GM12878 (cell line): ENCODE results near the gene DIAPH1. TPM values are rescaled to one million over a fixed set of nuclear protein-coding genes. Genes with fewer than 3 reads are reported as not detected.
A peak's percentile ranks its signal among the peaks of the same experiment; 100 is the strongest.

Experiments
- POLR2A ChIP-seq: IDR thresholded peaks from 2 replicates; pipeline ENCODE4 v1.6.1; 2011; ENCODE audit warnings: low read depth, mild to moderate bottlenecking, low read length
- TCF12 ChIP-seq: IDR thresholded peaks from 2 replicates; pipeline ENCODE4 v1.6.1; 2011; ENCODE audit warnings: low read depth, mild to moderate bottlenecking, low read length
- YY1 ChIP-seq: IDR thresholded peaks from 2 replicates; pipeline ENCODE4 v1.6.1; 2011; ENCODE audit warnings: low read depth, mild to moderate bottlenecking, low read length
- polyA plus RNA-seq, 11 experiments: library from polyadenylated mRNA; depleted of rRNA in 4 of 11; unstranded in 6 of 11; stranded (reverse) in 5 of 11; fragments of >200 nt; fragmentation: Nextera tagmentation in 4 of 11; fragmentation: Illumina TruSeq in 1 of 11; extraction: Ambion mirVana in 4 of 11; extraction: Trizol in 1 of 11; gene quantifications; 1 replicate in 1 of 11; 2 replicates in 10 of 11; pipeline versions ENCODE4 v1.2.1 to v1.2.3, GENCODE V29; 2011 to 2016; ENCODE audit warnings: inconsistent platforms in 2 of 11, missing spikeins in 2 of 11, low read depth in 1 of 11
- total RNA-seq, 4 experiments: library from RNA; depleted of rRNA in 3 of 4; stranded (reverse); fragments of >200 nt in 3 of 4; fragmentation: Illumina TruSeq in 1 of 4; extraction: Trizol in 1 of 4; gene quantifications; 2 replicates each; pipeline versions ENCODE4 v1.2.1 to v1.2.3, GENCODE V29; 2013 to 2021
- TF ChIP-seq, protein P1 (sequence below), 3 experiments: IDR thresholded peaks in 2 of 3; conservative IDR thresholded peaks in 1 of 3; 2 replicates each; pipeline ENCODE4 v1.5.1; 2011; ENCODE audit warnings: low read depth in 3 of 3, low read length in 3 of 3, mild to moderate bottlenecking in 3 of 3, control low read depth in 2 of 3, moderate library complexity in 2 of 3, inconsistent platforms in 1 of 3, mixed read lengths in 1 of 3; ENCODE audit not compliant: control insufficient read depth in 2 of 3, insufficient read depth in 1 of 3; ENCODE audit errors: extremely low read depth in 1 of 3
- TF ChIP-seq, protein P2 (sequence below): fragments of 450-650 bp; IDR thresholded peaks from 2 replicates; pipeline ENCODE4 v1.6.1; 2018; ENCODE audit warnings: borderline replicate concordance, mild to moderate bottlenecking; ENCODE audit not compliant: partially characterized antibody
- TF ChIP-seq, protein P3 (sequence below): fragments of 150-350 bp; IDR thresholded peaks from 2 replicates; pipeline ENCODE4 v1.6.1; 2014; ENCODE audit warnings: mild to moderate bottlenecking, low read depth, low read length
- TF ChIP-seq, protein P4 (sequence below): IDR thresholded peaks from 2 replicates; pipeline ENCODE4 v1.6.1; 2012; ENCODE audit warnings: low read length, inconsistent platforms
- TF ChIP-seq, protein P5 (sequence below): fragments of 450-650 bp; IDR thresholded peaks from 2 replicates; pipeline ENCODE4 v1.6.1; 2017; ENCODE audit warnings: mild to moderate bottlenecking
- TF ChIP-seq, protein P6 (sequence below): fragments of 450-650 bp; IDR thresholded peaks from 2 replicates; pipeline ENCODE4 v1.6.1; 2018; ENCODE audit warnings: mild to moderate bottlenecking, low read depth, moderate library complexity; ENCODE audit not compliant: partially characterized antibody
- TF ChIP-seq, protein P7 (sequence below): fragments of 450-650 bp; IDR thresholded peaks from 2 replicates; pipeline ENCODE4 v1.6.1; 2016; ENCODE audit warnings: mild to moderate bottlenecking

Gene DIAPH1
- total and polyA plus RNA-seq, 10 of the 15 experiments (the other 5 are each of a cell fraction or from before 2014, with no cell fraction given): 37.8 to 168 (median 59.0) TPM

DNA sequence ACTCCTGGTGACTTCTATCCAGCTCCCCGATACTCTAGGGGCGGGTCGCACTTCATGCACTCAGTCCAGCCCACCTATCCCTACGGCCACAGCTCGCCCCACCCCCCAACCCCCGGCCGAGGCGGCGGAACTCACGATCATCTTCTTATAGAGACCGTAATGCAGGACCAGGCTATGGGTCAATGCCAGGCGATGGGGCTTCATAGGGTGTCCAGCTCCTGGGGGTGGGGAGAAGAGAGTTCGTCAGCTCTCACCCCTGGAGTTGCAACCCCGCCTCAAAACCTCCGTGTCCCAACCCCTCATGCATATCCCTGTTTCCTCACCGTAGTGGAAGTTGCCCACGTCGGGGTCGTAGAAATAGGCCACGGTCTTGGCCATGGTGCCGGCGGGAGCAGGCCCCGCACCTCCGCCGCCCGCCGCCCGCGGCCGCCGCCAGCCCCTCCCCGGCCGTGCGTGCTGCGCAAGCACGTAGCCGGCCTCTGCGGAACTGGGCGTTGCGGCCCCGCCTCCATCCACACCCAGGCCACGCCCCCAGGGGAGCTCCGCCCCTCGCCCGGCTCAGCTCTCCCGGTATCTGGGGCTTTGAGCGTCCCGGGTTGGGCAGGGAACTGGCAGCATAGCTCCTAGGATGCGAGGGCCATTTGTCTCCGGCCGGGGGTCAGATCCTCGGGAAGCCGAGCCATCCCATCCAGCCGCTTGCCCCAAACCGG, 17.8 kb upstream of the DIAPH1 start, which contains the start of the genes HDAC3 and RELL2 (continued):
- TF ChIP-seq, protein P1, sequence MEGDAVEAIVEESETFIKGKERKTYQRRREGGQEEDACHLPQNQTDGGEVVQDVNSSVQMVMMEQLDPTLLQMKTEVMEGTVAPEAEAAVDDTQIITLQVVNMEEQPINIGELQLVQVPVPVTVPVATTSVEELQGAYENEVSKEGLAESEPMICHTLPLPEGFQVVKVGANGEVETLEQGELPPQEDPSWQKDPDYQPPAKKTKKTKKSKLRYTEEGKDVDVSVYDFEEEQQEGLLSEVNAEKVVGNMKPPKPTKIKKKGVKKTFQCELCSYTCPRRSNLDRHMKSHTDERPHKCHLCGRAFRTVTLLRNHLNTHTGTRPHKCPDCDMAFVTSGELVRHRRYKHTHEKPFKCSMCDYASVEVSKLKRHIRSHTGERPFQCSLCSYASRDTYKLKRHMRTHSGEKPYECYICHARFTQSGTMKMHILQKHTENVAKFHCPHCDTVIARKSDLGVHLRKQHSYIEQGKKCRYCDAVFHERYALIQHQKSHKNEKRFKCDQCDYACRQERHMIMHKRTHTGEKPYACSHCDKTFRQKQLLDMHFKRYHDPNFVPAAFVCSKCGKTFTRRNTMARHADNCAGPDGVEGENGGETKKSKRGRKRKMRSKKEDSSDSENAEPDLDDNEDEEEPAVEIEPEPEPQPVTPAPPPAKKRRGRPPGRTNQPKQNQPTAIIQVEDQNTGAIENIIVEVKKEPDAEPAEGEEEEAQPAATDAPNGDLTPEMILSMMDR (IDR thresholded peaks at IDR 0.05 in 2 of 3, conservative IDR thresholded peaks at IDR 0.05 in 1 of 3; ENCODE audit: control insufficient read depth in 2 of 3, extremely low read depth in 1 of 3, insufficient read depth in 1 of 3, low read depth in 3 of 3, low read length in 3 of 3): no peak
- TF ChIP-seq, protein P2, sequence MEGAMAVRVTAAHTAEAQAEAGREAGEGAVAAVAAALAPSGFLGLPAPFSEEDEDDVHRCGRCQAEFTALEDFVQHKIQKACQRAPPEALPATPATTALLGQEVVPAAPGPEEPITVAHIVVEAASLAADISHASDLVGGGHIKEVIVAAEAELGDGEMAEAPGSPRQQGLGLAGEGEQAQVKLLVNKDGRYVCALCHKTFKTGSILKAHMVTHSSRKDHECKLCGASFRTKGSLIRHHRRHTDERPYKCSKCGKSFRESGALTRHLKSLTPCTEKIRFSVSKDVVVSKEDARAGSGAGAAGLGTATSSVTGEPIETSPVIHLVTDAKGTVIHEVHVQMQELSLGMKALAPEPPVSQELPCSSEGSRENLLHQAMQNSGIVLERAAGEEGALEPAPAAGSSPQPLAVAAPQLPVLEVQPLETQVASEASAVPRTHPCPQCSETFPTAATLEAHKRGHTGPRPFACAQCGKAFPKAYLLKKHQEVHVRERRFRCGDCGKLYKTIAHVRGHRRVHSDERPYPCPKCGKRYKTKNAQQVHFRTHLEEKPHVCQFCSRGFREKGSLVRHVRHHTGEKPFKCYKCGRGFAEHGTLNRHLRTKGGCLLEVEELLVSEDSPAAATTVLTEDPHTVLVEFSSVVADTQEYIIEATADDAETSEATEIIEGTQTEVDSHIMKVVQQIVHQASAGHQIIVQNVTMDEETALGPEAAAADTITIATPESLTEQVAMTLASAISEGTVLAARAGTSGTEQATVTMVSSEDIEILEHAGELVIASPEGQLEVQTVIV: no peak
- TF ChIP-seq, protein P3, sequence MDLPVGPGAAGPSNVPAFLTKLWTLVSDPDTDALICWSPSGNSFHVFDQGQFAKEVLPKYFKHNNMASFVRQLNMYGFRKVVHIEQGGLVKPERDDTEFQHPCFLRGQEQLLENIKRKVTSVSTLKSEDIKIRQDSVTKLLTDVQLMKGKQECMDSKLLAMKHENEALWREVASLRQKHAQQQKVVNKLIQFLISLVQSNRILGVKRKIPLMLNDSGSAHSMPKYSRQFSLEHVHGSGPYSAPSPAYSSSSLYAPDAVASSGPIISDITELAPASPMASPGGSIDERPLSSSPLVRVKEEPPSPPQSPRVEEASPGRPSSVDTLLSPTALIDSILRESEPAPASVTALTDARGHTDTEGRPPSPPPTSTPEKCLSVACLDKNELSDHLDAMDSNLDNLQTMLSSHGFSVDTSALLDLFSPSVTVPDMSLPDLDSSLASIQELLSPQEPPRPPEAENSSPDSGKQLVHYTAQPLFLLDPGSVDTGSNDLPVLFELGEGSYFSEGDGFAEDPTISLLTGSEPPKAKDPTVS: no peak
- TF ChIP-seq YY1: no peak
- TF ChIP-seq, protein P4, sequence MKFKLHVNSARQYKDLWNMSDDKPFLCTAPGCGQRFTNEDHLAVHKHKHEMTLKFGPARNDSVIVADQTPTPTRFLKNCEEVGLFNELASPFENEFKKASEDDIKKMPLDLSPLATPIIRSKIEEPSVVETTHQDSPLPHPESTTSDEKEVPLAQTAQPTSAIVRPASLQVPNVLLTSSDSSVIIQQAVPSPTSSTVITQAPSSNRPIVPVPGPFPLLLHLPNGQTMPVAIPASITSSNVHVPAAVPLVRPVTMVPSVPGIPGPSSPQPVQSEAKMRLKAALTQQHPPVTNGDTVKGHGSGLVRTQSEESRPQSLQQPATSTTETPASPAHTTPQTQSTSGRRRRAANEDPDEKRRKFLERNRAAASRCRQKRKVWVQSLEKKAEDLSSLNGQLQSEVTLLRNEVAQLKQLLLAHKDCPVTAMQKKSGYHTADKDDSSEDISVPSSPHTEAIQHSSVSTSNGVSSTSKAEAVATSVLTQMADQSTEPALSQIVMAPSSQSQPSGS: no peak
- peak; percentile 72 for TF ChIP-seq POLR2A
- TF ChIP-seq, protein P5, sequence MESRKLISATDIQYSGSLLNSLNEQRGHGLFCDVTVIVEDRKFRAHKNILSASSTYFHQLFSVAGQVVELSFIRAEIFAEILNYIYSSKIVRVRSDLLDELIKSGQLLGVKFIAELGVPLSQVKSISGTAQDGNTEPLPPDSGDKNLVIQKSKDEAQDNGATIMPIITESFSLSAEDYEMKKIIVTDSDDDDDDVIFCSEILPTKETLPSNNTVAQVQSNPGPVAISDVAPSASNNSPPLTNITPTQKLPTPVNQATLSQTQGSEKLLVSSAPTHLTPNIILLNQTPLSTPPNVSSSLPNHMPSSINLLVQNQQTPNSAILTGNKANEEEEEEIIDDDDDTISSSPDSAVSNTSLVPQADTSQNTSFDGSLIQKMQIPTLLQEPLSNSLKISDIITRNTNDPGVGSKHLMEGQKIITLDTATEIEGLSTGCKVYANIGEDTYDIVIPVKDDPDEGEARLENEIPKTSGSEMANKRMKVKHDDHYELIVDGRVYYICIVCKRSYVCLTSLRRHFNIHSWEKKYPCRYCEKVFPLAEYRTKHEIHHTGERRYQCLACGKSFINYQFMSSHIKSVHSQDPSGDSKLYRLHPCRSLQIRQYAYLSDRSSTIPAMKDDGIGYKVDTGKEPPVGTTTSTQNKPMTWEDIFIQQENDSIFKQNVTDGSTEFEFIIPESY: no peak
- no peak for TF ChIP-seq TCF12
- TF ChIP-seq, protein P6, sequence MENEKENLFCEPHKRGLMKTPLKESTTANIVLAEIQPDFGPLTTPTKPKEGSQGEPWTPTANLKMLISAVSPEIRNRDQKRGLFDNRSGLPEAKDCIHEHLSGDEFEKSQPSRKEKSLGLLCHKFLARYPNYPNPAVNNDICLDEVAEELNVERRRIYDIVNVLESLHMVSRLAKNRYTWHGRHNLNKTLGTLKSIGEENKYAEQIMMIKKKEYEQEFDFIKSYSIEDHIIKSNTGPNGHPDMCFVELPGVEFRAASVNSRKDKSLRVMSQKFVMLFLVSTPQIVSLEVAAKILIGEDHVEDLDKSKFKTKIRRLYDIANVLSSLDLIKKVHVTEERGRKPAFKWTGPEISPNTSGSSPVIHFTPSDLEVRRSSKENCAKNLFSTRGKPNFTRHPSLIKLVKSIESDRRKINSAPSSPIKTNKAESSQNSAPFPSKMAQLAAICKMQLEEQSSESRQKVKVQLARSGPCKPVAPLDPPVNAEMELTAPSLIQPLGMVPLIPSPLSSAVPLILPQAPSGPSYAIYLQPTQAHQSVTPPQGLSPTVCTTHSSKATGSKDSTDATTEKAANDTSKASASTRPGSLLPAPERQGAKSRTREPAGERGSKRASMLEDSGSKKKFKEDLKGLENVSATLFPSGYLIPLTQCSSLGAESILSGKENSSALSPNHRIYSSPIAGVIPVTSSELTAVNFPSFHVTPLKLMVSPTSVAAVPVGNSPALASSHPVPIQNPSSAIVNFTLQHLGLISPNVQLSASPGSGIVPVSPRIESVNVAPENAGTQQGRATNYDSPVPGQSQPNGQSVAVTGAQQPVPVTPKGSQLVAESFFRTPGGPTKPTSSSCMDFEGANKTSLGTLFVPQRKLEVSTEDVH: no peak
- TF ChIP-seq, protein P7, sequence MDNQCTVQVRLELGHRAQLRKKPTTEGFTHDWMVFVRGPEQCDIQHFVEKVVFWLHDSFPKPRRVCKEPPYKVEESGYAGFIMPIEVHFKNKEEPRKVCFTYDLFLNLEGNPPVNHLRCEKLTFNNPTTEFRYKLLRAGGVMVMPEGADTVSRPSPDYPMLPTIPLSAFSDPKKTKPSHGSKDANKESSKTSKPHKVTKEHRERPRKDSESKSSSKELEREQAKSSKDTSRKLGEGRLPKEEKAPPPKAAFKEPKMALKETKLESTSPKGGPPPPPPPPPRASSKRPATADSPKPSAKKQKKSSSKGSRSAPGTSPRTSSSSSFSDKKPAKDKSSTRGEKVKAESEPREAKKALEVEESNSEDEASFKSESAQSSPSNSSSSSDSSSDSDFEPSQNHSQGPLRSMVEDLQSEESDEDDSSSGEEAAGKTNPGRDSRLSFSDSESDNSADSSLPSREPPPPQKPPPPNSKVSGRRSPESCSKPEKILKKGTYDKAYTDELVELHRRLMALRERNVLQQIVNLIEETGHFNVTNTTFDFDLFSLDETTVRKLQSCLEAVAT: no peak
